ENCODE measurements around the gene PPDPF. TPM values are rescaled to one million over a fixed set of nuclear protein-coding genes. Genes with fewer than 3 reads are reported as not detected.

The PPDPF gene
- total and polyA plus RNA-seq, 2 of the 8 experiments (the other 6 are each of a cell fraction or from before 2014, with no cell fraction given): 30.5 to 138 TPM

- TF ChIP-seq, protein P1, sequence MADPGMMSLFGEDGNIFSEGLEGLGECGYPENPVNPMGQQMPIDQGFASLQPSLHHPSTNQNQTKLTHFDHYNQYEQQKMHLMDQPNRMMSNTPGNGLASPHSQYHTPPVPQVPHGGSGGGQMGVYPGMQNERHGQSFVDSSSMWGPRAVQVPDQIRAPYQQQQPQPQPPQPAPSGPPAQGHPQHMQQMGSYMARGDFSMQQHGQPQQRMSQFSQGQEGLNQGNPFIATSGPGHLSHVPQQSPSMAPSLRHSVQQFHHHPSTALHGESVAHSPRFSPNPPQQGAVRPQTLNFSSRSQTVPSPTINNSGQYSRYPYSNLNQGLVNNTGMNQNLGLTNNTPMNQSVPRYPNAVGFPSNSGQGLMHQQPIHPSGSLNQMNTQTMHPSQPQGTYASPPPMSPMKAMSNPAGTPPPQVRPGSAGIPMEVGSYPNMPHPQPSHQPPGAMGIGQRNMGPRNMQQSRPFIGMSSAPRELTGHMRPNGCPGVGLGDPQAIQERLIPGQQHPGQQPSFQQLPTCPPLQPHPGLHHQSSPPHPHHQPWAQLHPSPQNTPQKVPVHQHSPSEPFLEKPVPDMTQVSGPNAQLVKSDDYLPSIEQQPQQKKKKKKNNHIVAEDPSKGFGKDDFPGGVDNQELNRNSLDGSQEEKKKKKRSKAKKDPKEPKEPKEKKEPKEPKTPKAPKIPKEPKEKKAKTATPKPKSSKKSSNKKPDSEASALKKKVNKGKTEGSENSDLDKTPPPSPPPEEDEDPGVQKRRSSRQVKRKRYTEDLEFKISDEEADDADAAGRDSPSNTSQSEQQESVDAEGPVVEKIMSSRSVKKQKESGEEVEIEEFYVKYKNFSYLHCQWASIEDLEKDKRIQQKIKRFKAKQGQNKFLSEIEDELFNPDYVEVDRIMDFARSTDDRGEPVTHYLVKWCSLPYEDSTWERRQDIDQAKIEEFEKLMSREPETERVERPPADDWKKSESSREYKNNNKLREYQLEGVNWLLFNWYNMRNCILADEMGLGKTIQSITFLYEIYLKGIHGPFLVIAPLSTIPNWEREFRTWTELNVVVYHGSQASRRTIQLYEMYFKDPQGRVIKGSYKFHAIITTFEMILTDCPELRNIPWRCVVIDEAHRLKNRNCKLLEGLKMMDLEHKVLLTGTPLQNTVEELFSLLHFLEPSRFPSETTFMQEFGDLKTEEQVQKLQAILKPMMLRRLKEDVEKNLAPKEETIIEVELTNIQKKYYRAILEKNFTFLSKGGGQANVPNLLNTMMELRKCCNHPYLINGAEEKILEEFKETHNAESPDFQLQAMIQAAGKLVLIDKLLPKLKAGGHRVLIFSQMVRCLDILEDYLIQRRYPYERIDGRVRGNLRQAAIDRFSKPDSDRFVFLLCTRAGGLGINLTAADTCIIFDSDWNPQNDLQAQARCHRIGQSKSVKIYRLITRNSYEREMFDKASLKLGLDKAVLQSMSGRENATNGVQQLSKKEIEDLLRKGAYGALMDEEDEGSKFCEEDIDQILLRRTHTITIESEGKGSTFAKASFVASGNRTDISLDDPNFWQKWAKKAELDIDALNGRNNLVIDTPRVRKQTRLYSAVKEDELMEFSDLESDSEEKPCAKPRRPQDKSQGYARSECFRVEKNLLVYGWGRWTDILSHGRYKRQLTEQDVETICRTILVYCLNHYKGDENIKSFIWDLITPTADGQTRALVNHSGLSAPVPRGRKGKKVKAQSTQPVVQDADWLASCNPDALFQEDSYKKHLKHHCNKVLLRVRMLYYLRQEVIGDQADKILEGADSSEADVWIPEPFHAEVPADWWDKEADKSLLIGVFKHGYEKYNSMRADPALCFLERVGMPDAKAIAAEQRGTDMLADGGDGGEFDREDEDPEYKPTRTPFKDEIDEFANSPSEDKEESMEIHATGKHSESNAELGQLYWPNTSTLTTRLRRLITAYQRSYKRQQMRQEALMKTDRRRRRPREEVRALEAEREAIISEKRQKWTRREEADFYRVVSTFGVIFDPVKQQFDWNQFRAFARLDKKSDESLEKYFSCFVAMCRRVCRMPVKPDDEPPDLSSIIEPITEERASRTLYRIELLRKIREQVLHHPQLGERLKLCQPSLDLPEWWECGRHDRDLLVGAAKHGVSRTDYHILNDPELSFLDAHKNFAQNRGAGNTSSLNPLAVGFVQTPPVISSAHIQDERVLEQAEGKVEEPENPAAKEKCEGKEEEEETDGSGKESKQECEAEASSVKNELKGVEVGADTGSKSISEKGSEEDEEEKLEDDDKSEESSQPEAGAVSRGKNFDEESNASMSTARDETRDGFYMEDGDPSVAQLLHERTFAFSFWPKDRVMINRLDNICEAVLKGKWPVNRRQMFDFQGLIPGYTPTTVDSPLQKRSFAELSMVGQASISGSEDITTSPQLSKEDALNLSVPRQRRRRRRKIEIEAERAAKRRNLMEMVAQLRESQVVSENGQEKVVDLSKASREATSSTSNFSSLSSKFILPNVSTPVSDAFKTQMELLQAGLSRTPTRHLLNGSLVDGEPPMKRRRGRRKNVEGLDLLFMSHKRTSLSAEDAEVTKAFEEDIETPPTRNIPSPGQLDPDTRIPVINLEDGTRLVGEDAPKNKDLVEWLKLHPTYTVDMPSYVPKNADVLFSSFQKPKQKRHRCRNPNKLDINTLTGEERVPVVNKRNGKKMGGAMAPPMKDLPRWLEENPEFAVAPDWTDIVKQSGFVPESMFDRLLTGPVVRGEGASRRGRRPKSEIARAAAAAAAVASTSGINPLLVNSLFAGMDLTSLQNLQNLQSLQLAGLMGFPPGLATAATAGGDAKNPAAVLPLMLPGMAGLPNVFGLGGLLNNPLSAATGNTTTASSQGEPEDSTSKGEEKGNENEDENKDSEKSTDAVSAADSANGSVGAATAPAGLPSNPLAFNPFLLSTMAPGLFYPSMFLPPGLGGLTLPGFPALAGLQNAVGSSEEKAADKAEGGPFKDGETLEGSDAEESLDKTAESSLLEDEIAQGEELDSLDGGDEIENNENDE (IDR thresholded peaks at IDR 0.05; ENCODE audit: insufficient replicate concordance, low read length): no peak
- TF ChIP-seq PHF8 (conservative IDR thresholded peaks at IDR 0.05; ENCODE audit: low read depth, low read length) (no peak), POLR2A (IDR thresholded peaks at IDR 0.05; ENCODE audit: control extremely low read depth in 1 of 2, low read depth in 2 of 2, low read length in 2 of 2) (no peak), RXRA (IDR thresholded peaks at IDR 0.05; ENCODE audit: insufficient read depth, low read depth, low read length) (no peak), ASH2L (IDR thresholded peaks at IDR 0.05; ENCODE audit: low read length) (no peak), BRCA1 (IDR thresholded peaks at IDR 0.05; ENCODE audit: low read depth, low read length) (no peak), TAF1 (IDR thresholded peaks at IDR 0.05; ENCODE audit: low read depth, low read length) (no peak)
- TF ChIP-seq, protein P2, sequence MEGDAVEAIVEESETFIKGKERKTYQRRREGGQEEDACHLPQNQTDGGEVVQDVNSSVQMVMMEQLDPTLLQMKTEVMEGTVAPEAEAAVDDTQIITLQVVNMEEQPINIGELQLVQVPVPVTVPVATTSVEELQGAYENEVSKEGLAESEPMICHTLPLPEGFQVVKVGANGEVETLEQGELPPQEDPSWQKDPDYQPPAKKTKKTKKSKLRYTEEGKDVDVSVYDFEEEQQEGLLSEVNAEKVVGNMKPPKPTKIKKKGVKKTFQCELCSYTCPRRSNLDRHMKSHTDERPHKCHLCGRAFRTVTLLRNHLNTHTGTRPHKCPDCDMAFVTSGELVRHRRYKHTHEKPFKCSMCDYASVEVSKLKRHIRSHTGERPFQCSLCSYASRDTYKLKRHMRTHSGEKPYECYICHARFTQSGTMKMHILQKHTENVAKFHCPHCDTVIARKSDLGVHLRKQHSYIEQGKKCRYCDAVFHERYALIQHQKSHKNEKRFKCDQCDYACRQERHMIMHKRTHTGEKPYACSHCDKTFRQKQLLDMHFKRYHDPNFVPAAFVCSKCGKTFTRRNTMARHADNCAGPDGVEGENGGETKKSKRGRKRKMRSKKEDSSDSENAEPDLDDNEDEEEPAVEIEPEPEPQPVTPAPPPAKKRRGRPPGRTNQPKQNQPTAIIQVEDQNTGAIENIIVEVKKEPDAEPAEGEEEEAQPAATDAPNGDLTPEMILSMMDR (IDR thresholded peaks at IDR 0.05; ENCODE audit: control extremely low read depth in 1 of 3, insufficient read depth in 1 of 3, low read depth in 1 of 3, low read length in 3 of 3): no peak
Observed at GRCh38 chr20:63556873-63557478, 36.4 kb downstream of the PPDPF start (continued).

Data from H1 (cell line).